PC-9 (cell line): ENCODE data around the gene OR4C6. TPM values are rescaled to one million over a fixed set of nuclear protein-coding genes. Genes with fewer than 3 reads are reported as not detected.

Experiments
- BruUV-seq: library from RNA; stranded (reverse); fragments of 400-500 nt; replicated peaks from 2 replicates; lab custom pipeline; 2021; lab: Mats Ljungman, UMichigan
- CTCF ChIA-PET: fragments of 300-600 bp; sonication (Branson Sonifier 250); formaldehyde crosslinking; loops from one replicate; lab custom pipeline; 2022; ENCODE audit warnings: antibody characterized with exemption; lab: Charles Lee
- POLR2A ChIA-PET: fragments of 300-600 bp; sonication (Branson Sonifier 250); formaldehyde crosslinking; loops from one replicate; lab custom pipeline; 2022; ENCODE audit warnings: antibody characterized with exemption; ENCODE audit not compliant: unreplicated experiment; lab: Charles Lee
- DNase-seq, 2 experiments: peaks; one replicate each; pipeline versions ENCODE4 v3.0.0 to v3.0.0-alpha.2; 2015 to 2022; ENCODE audit warnings: mixed read lengths in 1 of 2
- H2AFZ ChIP-seq: fragments of 200-600 bp; sonication (generic); 2 replicates; pipeline ENCODE4 v1.8.1; 2017; ENCODE audit warnings: antibody characterized with exemption
- H3F3A ChIP-seq: fragments of 200-600 bp; sonication (generic); 2 replicates; pipeline ENCODE4 v1.8.1; 2017; ENCODE audit warnings: antibody characterized with exemption, mild to moderate bottlenecking, low read depth; ENCODE audit not compliant: insufficient read depth
- H3K27ac ChIP-seq: fragments of 200-600 bp; sonication (generic); 2 replicates; pipeline ENCODE4 v1.6.1; 2016; ENCODE audit warnings: mixed run types
- H3K27me3 ChIP-seq: fragments of 200-600 bp; sonication (generic); 2 replicates; pipeline ENCODE4 v1.6.1; 2016; ENCODE audit warnings: low read depth, mixed run types; ENCODE audit not compliant: insufficient read depth
- H3K36me3 ChIP-seq: fragments of 200-600 bp; sonication (generic); 2 replicates; pipeline ENCODE4 v1.6.1; 2016; ENCODE audit warnings: low read depth, mixed run types
- H3K4me1 ChIP-seq: fragments of 200-600 bp; sonication (generic); replicated peaks from 2 replicates; pipeline ENCODE4 v1.6.1; 2016; ENCODE audit warnings: mixed run types; ENCODE audit not compliant: insufficient read depth
- H3K4me2 ChIP-seq: fragments of 200-600 bp; sonication (generic); 2 replicates; pipeline ENCODE4 v1.6.1; 2017; ENCODE audit warnings: mixed run types
- H3K4me3 ChIP-seq: fragments of 200-600 bp; sonication (generic); 2 replicates; pipeline ENCODE4 v1.6.1; 2016; ENCODE audit warnings: mixed run types
- H3K79me2 ChIP-seq: fragments of 200-600 bp; sonication (generic); 2 replicates; pipeline ENCODE4 v1.6.1; 2017; ENCODE audit warnings: low read depth, mixed run types
- H3K9me2 ChIP-seq: fragments of 200-600 bp; sonication (generic); 2 replicates; pipeline ENCODE4 v1.8.1; 2017; ENCODE audit warnings: mild to moderate bottlenecking; ENCODE audit not compliant: insufficient read depth
- H3K9me3 ChIP-seq: fragments of 200-600 bp; sonication (generic); 2 replicates; pipeline ENCODE4 v1.8.1; 2016; ENCODE audit warnings: low read depth; ENCODE audit not compliant: insufficient read depth
- H4K20me1 ChIP-seq: fragments of 200-600 bp; sonication (generic); 2 replicates; pipeline ENCODE4 v1.8.1; 2017; ENCODE audit not compliant: insufficient read depth
- EZH2 ChIP-seq: fragments of 200-600 bp; sonication (generic); IDR thresholded peaks from 2 replicates; pipeline ENCODE4 v1.8.0; 2017; ENCODE audit warnings: antibody characterized with exemption, low read depth
- intact Hi-C: fragments of 100-400 bp; cut with micrococcal nuclease; formaldehyde crosslinking; loops from one replicate; pipeline ENCODE4 v1.10.0; 2022; ENCODE audit not compliant: unreplicated experiment
- total RNA-seq: library from RNA; stranded (reverse); gene quantifications from 2 replicates; pipeline ENCODE4 v1.2.3, GENCODE V29; 2021
- TF ChIP-seq, protein P1 (sequence below): fragments of 200-600 bp; sonication (generic); conservative IDR thresholded peaks from 2 replicates; pipeline ENCODE4 v1.6.1; 2017; ENCODE audit warnings: mixed run types, antibody characterized with exemption, mild to moderate bottlenecking, moderate library complexity

The OR4C6 gene
- total RNA-seq, 1 experiment from 2014 or later = not detected

DNA sequence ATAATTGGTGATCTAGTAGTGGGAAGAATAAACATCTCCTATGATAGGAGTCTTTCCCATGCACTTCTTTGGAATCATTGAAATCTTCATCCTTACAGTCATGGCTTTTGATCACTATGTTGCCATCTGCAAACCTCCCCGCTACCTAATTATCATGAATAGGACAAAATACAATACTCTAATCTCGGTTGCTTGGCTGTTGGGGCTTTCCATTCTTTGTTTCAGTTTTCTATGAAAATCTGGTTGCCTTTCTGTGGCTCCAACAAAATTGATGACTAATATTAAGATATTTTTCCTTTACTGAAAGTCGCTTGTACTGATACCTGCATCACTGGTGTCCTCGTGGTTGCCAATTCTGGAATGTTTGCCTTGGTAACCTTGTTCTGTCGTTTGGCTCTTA lies 11.9 kb downstream of the OR4C6 start:
- ChIA-PET CTCF (no interaction called here), POLR2A (no interaction called here)
- TF ChIP-seq, protein P1, sequence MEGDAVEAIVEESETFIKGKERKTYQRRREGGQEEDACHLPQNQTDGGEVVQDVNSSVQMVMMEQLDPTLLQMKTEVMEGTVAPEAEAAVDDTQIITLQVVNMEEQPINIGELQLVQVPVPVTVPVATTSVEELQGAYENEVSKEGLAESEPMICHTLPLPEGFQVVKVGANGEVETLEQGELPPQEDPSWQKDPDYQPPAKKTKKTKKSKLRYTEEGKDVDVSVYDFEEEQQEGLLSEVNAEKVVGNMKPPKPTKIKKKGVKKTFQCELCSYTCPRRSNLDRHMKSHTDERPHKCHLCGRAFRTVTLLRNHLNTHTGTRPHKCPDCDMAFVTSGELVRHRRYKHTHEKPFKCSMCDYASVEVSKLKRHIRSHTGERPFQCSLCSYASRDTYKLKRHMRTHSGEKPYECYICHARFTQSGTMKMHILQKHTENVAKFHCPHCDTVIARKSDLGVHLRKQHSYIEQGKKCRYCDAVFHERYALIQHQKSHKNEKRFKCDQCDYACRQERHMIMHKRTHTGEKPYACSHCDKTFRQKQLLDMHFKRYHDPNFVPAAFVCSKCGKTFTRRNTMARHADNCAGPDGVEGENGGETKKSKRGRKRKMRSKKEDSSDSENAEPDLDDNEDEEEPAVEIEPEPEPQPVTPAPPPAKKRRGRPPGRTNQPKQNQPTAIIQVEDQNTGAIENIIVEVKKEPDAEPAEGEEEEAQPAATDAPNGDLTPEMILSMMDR = no peak
- TF ChIP-seq EZH2 = no peak

DNA sequence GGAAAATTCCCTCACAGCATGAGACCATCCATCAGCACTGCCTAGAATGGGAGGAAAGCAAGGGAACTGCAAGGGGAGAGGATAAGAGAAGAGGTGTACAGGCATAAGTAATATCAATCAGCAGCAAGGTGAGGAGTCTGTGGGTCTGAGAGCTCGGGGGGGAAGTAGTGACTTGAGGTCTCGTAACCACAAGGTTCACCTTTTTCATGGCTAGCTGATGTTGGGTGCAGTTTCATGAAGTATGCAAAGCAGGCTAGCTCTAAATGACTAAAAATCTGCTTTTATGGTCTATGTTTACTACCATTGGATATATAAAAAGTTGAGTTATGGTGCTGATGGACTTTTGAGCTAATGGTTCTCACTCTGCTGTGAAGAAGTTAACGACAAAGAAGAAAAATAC lies 35.8 kb downstream of the OR4C6 start:
- POLR2A ChIA-PET = no interaction called here
- CTCF ChIA-PET = no interaction called here
- Histone ChIP-seq H3K9me3 (no peaks in the 10 kb centered on the region), H2AFZ (no peak overlapping the region), H3K4me1 (no peaks in the 10 kb centered on the region), H3K4me3 (no peak overlapping the region), H3F3A (no peaks in the 10 kb centered on the region), H3K9me2 (no peaks in the 10 kb centered on the region), H3K27me3 (no peaks in the 10 kb centered on the region), H3K27ac (no peak overlapping the region), H3K79me2 (no peaks in the 10 kb centered on the region), H4K20me1 (no peaks in the 10 kb centered on the region), H3K4me2 (no peak overlapping the region), H3K36me3 (no peaks in the 10 kb centered on the region)
- intact Hi-C loops = no loop called here
- TF ChIP-seq EZH2 = no peak
- TF ChIP-seq, protein P1 = no peak
- DNase-seq = no peak
- no TSS peak for BruUV-seq

More for the DNA sequence above, 11.9 kb downstream of the OR4C6 start:
- no peak overlapping the region for H3K4me3 ChIP-seq
- no peak for DNase-seq
- H3K4me1 ChIP-seq = no peaks in the 10 kb centered on the region
- BruUV-seq = no TSS peak
- no peaks in the 10 kb centered on the region for H3F3A ChIP-seq
- no peak overlapping the region for H2AFZ ChIP-seq
- H3K79me2 ChIP-seq = no peaks in the 10 kb centered on the region
- H3K9me2 ChIP-seq = no peaks in the 10 kb centered on the region
- intact Hi-C loops = no loop called here
- no peaks in the 10 kb centered on the region for H3K27me3 ChIP-seq
- no peaks in the 10 kb centered on the region for H3K36me3 ChIP-seq
- H3K4me2 ChIP-seq = no peak overlapping the region
- H4K20me1 ChIP-seq = no peaks in the 10 kb centered on the region
- no peak overlapping the region for H3K27ac ChIP-seq
- H3K9me3 ChIP-seq = no peaks in the 10 kb centered on the region

DNA sequence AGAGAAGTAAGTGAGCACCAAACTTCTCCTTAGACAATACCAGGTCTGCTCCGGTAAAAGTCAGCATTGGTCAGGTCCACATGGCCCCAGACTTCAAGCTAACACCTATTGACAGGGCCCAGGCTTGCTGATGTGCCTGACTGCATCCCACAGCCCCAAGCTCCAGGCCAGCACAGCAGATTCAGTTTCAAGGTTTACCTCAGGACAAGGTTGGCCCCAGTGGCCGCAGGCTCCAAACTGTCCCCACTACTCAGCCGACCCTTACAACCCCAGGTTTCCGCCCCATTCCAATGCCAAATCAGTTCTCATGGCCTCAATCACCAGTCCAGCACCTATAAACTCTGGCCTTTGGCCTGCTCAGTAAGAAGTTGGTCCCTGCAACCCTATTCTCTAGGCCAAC lies 39.4 kb downstream of the OR4C6 start:
- H3K79me2 ChIP-seq = no peaks in the 10 kb centered on the region
- no peaks in the 10 kb centered on the region for H3F3A ChIP-seq
- no peaks in the 10 kb centered on the region for H3K9me3 ChIP-seq
- no peak overlapping the region; the same call in 1 of the 2 replicates for H2AFZ ChIP-seq
- H3K4me2 ChIP-seq = no peak overlapping the region
- H4K20me1 ChIP-seq = no peaks in the 10 kb centered on the region
- CTCF ChIA-PET = no interaction called here
- no peaks in the 10 kb centered on the region for H3K36me3 ChIP-seq
- no peaks in the 10 kb centered on the region for H3K4me1 ChIP-seq
- no peak overlapping the region for H3K4me3 ChIP-seq
- H3K27ac ChIP-seq = no peak overlapping the region
- no peaks in the 10 kb centered on the region for H3K9me2 ChIP-seq
- no TSS peak for BruUV-seq
- POLR2A ChIA-PET = no interaction called here
- intact Hi-C loops = no loop called here
- TF ChIP-seq EZH2 = no peak
- TF ChIP-seq, protein P1 = no peak
- H3K27me3 ChIP-seq = no peaks in the 10 kb centered on the region
- DNase-seq = no peak
